Neuronal stem cell (in vitro differentiated cells): Measurements from ENCODE around the gene MAP6.

ENCODE experiments used
- DNase-seq: peaks from one replicate; pipeline ENCODE4 v3.0.0-alpha.2; 2013; ENCODE audit warnings: low spot score
- H2AFZ ChIP-seq: one replicate; pipeline ENCODE4 v1.6.1; 2013; ENCODE audit warnings: mild to moderate bottlenecking, low read length, inconsistent platforms
- H2AK5ac ChIP-seq: 2 replicates; pipeline ENCODE4 v1.6.1; 2013; ENCODE audit warnings: low read depth, mild to moderate bottlenecking, inconsistent platforms, low read length, moderate library complexity, mixed read lengths
- H2BK120ac ChIP-seq: 2 replicates; pipeline ENCODE4 v1.6.1; 2013; ENCODE audit warnings: low read depth, mild to moderate bottlenecking, inconsistent platforms, low read length, moderate library complexity, mixed read lengths
- H2BK12ac ChIP-seq: one replicate; pipeline ENCODE4 v1.6.1; 2013; ENCODE audit warnings: low read length, inconsistent platforms
- H2BK15ac ChIP-seq: 2 replicates; pipeline ENCODE4 v1.6.1; 2013; ENCODE audit warnings: mild to moderate bottlenecking, low read length, inconsistent platforms, mixed read lengths
- H2BK5ac ChIP-seq: one replicate; pipeline ENCODE4 v1.6.1; 2013; ENCODE audit warnings: inconsistent platforms, mild to moderate bottlenecking, low read length, moderate library complexity
- H3K14ac ChIP-seq: one replicate; pipeline ENCODE4 v1.6.1; 2013; ENCODE audit warnings: low read length, inconsistent platforms
- H3K18ac ChIP-seq: 2 replicates; pipeline ENCODE4 v1.6.1; 2013; ENCODE audit warnings: low read length, inconsistent platforms
- H3K23ac ChIP-seq: 2 replicates; pipeline ENCODE4 v1.6.1; 2013; ENCODE audit warnings: low read depth, mild to moderate bottlenecking, mixed read lengths, low read length, inconsistent platforms; ENCODE audit not compliant: poor library complexity
- H3K27ac ChIP-seq: replicated peaks from 3 replicates; pipeline ENCODE4 v1.5.1; 2013; ENCODE audit warnings: low read length, inconsistent platforms
- H3K27me3 ChIP-seq, 3 experiments: 2 replicates each; pipeline ENCODE4 v1.6.1; 2013; ENCODE audit warnings: low read length in 3 of 3, mild to moderate bottlenecking in 2 of 3, inconsistent platforms in 1 of 3, low read depth in 1 of 3, mixed read lengths in 1 of 3, moderate library complexity in 1 of 3; ENCODE audit not compliant: control insufficient read depth in 3 of 3, insufficient read depth in 3 of 3
- H3K36me3 ChIP-seq, 2 donors: replicated peaks in 1 of 2; 2 replicates each; pipeline ENCODE4 v1.6.1; 2013; ENCODE audit warnings: low read length in 2 of 2; ENCODE audit not compliant: control insufficient read depth in 2 of 2, insufficient read depth in 2 of 2
- H3K4ac ChIP-seq: 2 replicates; pipeline ENCODE4 v1.6.1; 2013; ENCODE audit warnings: inconsistent platforms, mild to moderate bottlenecking, low read length, moderate library complexity
- H3K4me1 ChIP-seq, 2 donors: 1 replicate in 1 of 2; 2 replicates in 1 of 2; pipeline ENCODE4 v1.6.1; 2013; ENCODE audit warnings: low read length in 2 of 2, low read depth in 1 of 2; ENCODE audit not compliant: control insufficient read depth in 2 of 2, insufficient read depth in 1 of 2
- H3K4me2 ChIP-seq: one replicate; pipeline ENCODE4 v1.6.1; 2013; ENCODE audit warnings: mild to moderate bottlenecking, low read length, inconsistent platforms; ENCODE audit not compliant: insufficient read depth, poor library complexity, severe bottlenecking
- H3K4me3 ChIP-seq, 2 donors: 2 replicates each; pipeline ENCODE4 v1.5.1; 2013; ENCODE audit warnings: low read length in 2 of 2, mild to moderate bottlenecking in 2 of 2, inconsistent platforms in 1 of 2, moderate library complexity in 1 of 2
- H3K79me1 ChIP-seq: one replicate; pipeline ENCODE4 v1.6.1; 2013; ENCODE audit warnings: low read depth, mild to moderate bottlenecking, inconsistent platforms, low read length, moderate library complexity
- H3K9ac ChIP-seq: one replicate; pipeline ENCODE4 v1.6.1; 2013; ENCODE audit warnings: mild to moderate bottlenecking, low read depth, low read length, inconsistent platforms; ENCODE audit not compliant: poor library complexity
- H3K9me3 ChIP-seq, 2 donors: replicated peaks in 1 of 2; 2 replicates each; pipeline versions ENCODE3 to v1.6.1; 2013; ENCODE audit warnings: low read length in 2 of 2, mild to moderate bottlenecking in 2 of 2, inconsistent platforms in 1 of 2, low read depth in 1 of 2, mixed read lengths in 1 of 2, moderate library complexity in 1 of 2; ENCODE audit not compliant: control insufficient read depth in 2 of 2, insufficient read depth in 1 of 2
- H4K8ac ChIP-seq: one replicate; pipeline ENCODE4 v1.6.1; 2013; ENCODE audit warnings: low read depth, mild to moderate bottlenecking, inconsistent platforms, low read length, moderate library complexity
- H4K91ac ChIP-seq: one replicate; pipeline ENCODE4 v1.6.1; 2013; ENCODE audit warnings: low read length, low read depth, mild to moderate bottlenecking, inconsistent platforms; ENCODE audit not compliant: poor library complexity
- WGBS, 2 donors: extraction: QIAGEN DNeasy Blood & Tissue Kit; methylation state at CpG; one replicate each; pipeline ENCODE4 v1.1.7; 2013; ENCODE audit warnings: missing lambda C conversion rate in 2 of 2, mixed read lengths in 1 of 2; ENCODE audit not compliant: insufficient read length in 2 of 2, insufficient replicate concordance in 1 of 2; ENCODE audit errors: extremely low coverage in 2 of 2; 5-methylcytosine and 5-hydroxymethylcytosine counted together

Gene MAP6

GRCh38 chr11:75715688-75716087, 46.9 kb upstream of the MAP6 start:
- Histone ChIP-seq H3K79me1 (no peaks in the 10 kb centered on the region), H3K36me3 (no peaks in the 10 kb centered on the region), H3K4me3 (no peak overlapping the region), H3K27ac (no peak overlapping the region), H2BK12ac (no peak overlapping the region), H4K8ac (no peak overlapping the region), H3K14ac (no peak overlapping the region), H2BK120ac (no peak overlapping the region), H2AK5ac (no peak overlapping the region), H2BK15ac (no peak overlapping the region), H3K4ac (no peak overlapping the region), H3K9ac (no peak overlapping the region), H3K4me2 (no peak overlapping the region), H4K91ac (no peak overlapping the region), H3K18ac (no peak overlapping the region), H3K9me3 (no peaks in the 10 kb centered on the region), H2AFZ (no peak overlapping the region), H3K4me1 (peaks cover 0 to 6% of the 10 kb centered on the region in 2 donors), H3K27me3 (peaks cover 0 to 27% (median 0%) of the 10 kb centered on the region in 3 experiments), H2BK5ac (no peak overlapping the region), H3K23ac (no peak overlapping the region)
- DNase-seq: no peak
- WGBS, 2 donors: no CpG with 5 or more reads among the region's 2 CpGs

DNA sequence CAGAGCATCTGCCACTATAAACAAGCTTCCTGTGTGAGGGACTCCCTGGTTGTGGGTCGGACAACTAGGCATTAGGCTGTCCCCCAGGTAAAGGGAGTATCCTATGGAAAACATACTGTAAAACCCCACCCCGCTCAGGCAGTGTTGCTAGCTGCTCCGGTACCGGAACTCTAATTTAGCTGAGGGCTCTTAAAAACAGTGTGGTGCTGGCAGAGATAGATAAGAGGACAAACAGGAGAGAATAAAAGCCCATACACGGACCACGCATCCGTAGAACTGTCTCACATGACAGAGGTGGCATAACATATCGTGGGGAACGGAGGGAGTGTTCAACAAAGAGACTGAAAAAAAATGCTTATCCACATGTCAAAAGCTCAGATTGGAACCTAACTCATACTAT, 45.4 kb upstream of the MAP6 start:
- Histone ChIP-seq H3K27ac (no peak overlapping the region), H3K4me2 (no peak overlapping the region), H4K91ac (no peak overlapping the region), H2BK5ac (no peak overlapping the region), H3K4me1 (peaks cover 0 to 3% of the 10 kb centered on the region in 2 donors), H3K18ac (no peak overlapping the region), H2BK15ac (no peak overlapping the region), H3K79me1 (no peaks in the 10 kb centered on the region), H3K23ac (no peak overlapping the region), H3K9me3 (peaks cover 0 to 2% of the 10 kb centered on the region in 2 donors), H3K9ac (no peak overlapping the region), H3K36me3 (no peaks in the 10 kb centered on the region), H3K27me3 (peaks cover 0 to 23% (median 0%) of the 10 kb centered on the region in 3 experiments), H2BK12ac (no peak overlapping the region), H2AK5ac (no peak overlapping the region), H2AFZ (no peak overlapping the region), H4K8ac (no peak overlapping the region), H3K4me3 (no peak overlapping the region), H2BK120ac (no peak overlapping the region), H3K14ac (no peak overlapping the region), H3K4ac (no peak overlapping the region)
- no CpG with 5 or more reads among the region's 9 CpGs for WGBS, 2 donors
- DNase-seq: no peak

DNA sequence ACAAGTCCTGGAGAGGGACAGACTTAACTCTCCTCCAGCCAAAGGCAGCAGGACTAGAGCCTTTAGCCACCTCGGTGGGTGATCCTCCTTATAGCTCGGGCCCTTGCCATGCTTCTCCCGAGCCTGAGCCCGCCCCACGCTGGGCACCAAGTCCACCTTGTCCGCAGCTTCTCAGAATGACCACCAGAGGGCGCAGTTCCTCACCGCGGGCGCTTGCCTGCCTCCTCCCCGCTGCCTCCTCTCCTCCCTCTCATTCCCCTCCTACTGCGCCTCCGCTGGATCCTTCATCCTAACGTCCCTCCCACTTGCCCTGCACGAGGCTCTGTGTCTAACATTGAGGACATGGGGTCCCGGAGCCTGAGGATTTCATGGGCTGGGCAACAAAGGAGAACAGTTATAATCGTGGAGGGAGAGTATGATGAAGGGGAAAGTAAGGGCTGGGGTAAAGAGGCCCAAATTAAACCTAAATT, 37.5 kb upstream of the MAP6 start:
- Histone ChIP-seq H3K27me3 (peaks cover 0 to 5% (median 0%) of the 10 kb centered on the region in 3 experiments), H3K79me1 (no peaks in the 10 kb centered on the region), H3K4me2 (no peak overlapping the region), H2BK5ac (no peak overlapping the region), H2BK12ac (no peak overlapping the region), H3K18ac (no peak overlapping the region), H3K27ac (no peak overlapping the region), H3K9me3 (peaks cover 0 to 5% of the 10 kb centered on the region in 2 donors), H3K4ac (no peak overlapping the region), H3K23ac (no peak overlapping the region), H4K91ac (no peak overlapping the region), H2BK15ac (no peak overlapping the region), H3K4me3 (no peak overlapping the region), H3K9ac (no peak overlapping the region), H4K8ac (no peak overlapping the region), H3K36me3 (no peaks in the 10 kb centered on the region), H2BK120ac (no peak overlapping the region), H2AK5ac (no peak overlapping the region), H2AFZ (peak overlapping the region; percentile 72), H3K4me1 (no peaks in the 10 kb centered on the region), H3K14ac (no peak overlapping the region)
- no CpG with 5 or more reads among the region's 17 CpGs for WGBS, 2 donors
- DNase-seq: peak; percentile 67

GRCh38 chr11:75705541-75705940, 36.7 kb upstream of the MAP6 start:
- Histone ChIP-seq H3K23ac (no peak overlapping the region), H2BK5ac (no peak overlapping the region), H3K4me1 (no peaks in the 10 kb centered on the region), H2BK12ac (no peak overlapping the region), H4K91ac (no peak overlapping the region), H3K27ac (no peak overlapping the region), H3K27me3 (peaks cover 0 to 11% (median 0%) of the 10 kb centered on the region in 3 experiments), H2BK15ac (no peak overlapping the region), H2BK120ac (no peak overlapping the region), H3K18ac (no peak overlapping the region), H3K9me3 (peaks cover 0 to 5% of the 10 kb centered on the region in 2 donors), H3K9ac (no peak overlapping the region), H4K8ac (no peak overlapping the region), H3K4ac (no peak overlapping the region), H3K36me3 (no peaks in the 10 kb centered on the region), H3K79me1 (no peaks in the 10 kb centered on the region), H3K4me2 (no peak overlapping the region), H2AK5ac (no peak overlapping the region), H3K14ac (no peak overlapping the region), H3K4me3 (no peak overlapping the region), H2AFZ (no peak overlapping the region)
- no CpG with 5 or more reads among the region's 3 CpGs for WGBS, 2 donors
- no peak for DNase-seq
